GM12801 (cell line): ENCODE measurements around the gene HMGXB4.

ENCODE experiments used
- CTCF ChIP-seq: IDR thresholded peaks from one replicate; pipeline ENCODE4 v1.5.1; 2011; ENCODE audit warnings: control low read depth; ENCODE audit not compliant: insufficient read length; ENCODE audit errors: extremely low read depth

HMGXB4 gene

DNA sequence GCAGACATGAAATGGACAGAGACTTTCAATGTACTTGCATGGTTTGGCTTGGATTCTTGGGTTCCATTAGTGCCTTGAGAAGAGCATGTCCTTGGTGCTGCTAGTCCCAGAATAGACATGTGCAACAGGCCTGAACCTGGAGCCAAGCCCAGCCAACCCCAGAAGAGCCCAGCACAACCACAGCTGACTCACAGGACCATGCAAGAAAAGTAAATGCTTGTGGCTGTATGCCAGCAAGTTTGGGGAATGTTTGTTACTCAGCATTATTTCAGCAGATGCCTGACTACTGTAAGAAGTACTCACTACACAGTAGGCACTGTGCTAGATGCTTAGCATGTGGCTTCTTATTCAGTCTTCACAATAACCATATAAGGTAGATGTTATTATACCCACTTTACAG is 39.2 kb upstream of the HMGXB4 start:
- TF ChIP-seq CTCF, result no peak

DNA sequence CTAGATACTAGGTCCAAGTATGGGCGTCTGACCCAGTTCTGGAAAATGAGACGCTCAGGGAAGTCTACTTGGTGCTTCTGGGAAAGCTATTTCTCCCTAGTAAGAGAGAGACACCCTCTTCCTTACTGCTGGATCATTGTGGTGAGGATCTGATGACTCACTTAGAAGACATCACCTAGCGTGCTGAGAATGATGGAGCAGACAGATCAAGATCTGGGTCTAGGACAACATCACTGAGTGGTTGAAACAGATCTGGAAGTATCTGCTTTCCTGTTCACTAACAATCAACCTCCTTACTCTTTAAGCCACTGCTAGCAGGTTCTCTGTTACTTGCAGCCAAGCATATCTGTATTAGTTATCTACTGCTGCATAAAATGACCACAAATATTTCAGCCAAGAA is 38.3 kb upstream of the HMGXB4 start:
- no peak for TF ChIP-seq CTCF

- no peak for TF ChIP-seq CTCF
These were observed 37.1 kb upstream of the HMGXB4 start for GRCh38 chr22:35220221-35220620.

GRCh38 chr22:35225010-35225409 is 32.3 kb upstream of the HMGXB4 start:
- TF ChIP-seq CTCF, result no peak

- TF ChIP-seq CTCF, result no peak
These were observed 30.2 kb upstream of the HMGXB4 start for GRCh38 chr22:35226958-35227647.

- TF ChIP-seq CTCF, result no peak
These were observed 27.4 kb upstream of the HMGXB4 start for GRCh38 chr22:35229865-35230264.

DNA sequence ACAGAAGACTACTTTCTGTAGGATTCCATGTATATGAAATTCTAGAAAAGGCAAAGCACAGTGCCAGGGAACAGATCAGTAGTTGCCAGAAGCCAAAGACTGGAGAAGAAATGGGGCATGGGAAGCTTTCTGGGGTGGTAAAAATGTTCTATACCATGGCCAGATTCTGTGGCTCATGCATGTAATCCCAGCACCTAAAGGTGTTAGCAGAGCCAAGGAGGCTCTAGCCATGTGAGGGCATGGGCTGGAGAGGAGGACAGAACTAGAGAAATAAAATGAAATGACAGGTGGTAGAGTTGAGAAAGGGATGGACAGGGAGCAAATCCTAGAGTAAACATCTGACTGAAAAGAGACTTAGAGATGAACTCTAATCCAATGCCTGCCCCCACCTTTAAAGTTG is 26.9 kb upstream of the HMGXB4 start:
- no peak for TF ChIP-seq CTCF
